ENCODE data around the gene NMNAT2. TPM values are rescaled to one million over a fixed set of nuclear protein-coding genes. Genes with fewer than 3 reads are reported as not detected.

NMNAT2 gene
- total RNA-seq, 2 experiments from 2014 or later, result not detected

DNA sequence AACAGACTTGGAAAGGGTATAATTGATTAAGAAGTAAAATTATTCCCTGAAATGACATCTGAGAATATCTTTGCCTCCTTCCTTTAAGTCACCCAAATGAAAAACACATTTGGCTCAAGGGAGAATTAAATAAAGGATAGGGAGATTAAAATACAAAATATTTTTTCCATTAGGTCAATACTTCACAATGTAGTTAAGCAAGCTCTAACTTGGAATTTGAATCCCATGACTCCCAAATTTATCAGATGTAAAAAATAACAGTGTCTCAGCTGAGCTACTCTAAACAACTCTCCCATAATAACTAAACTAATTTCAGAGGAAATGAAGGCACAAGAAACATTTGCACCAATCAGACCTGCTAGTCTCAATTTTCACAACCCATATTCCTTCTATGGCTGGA is 6.5 kb upstream of the NMNAT2 start:
- H4K20me1 ChIP-seq (ENCODE audit: insufficient read depth, low read length), result no peaks in the 10 kb centered on the region
- no peaks in the 10 kb centered on the region for H3K4me1 ChIP-seq (ENCODE audit: insufficient read depth, low read length, poor library complexity, severe bottlenecking)
- H3K9me3 ChIP-seq (ENCODE audit: low read length), result no peaks in the 10 kb centered on the region
- intact Hi-C loops (cut with micrococcal nuclease; ENCODE audit: unreplicated experiment), result no loop called here
- H3K36me3 ChIP-seq (ENCODE audit: insufficient read depth, low read length), result no peaks in the 10 kb centered on the region
- no peak overlapping the region for H3K4me3 ChIP-seq (ENCODE audit: low read depth, low read length, poor library complexity, severe bottlenecking)
- no peaks in the 10 kb centered on the region for H3K79me2 ChIP-seq (ENCODE audit: insufficient read depth, low read depth, low read length)
- ChIA-PET POLR2A (interaction anchor here (1.3 to 1.4 kb wide), 2 partner anchors 10 to 16 kb away, joined by 3 read pairs; no protein-coding TSS in a partner anchor), CTCF (ENCODE audit: unreplicated experiment) (no interaction called here)
- no peak overlapping the region for H3K27ac ChIP-seq (ENCODE audit: low read depth, low read length, poor library complexity, severe bottlenecking)
- no peak for DNase-seq (ENCODE audit: low spot score)
- TF ChIP-seq, protein P1, sequence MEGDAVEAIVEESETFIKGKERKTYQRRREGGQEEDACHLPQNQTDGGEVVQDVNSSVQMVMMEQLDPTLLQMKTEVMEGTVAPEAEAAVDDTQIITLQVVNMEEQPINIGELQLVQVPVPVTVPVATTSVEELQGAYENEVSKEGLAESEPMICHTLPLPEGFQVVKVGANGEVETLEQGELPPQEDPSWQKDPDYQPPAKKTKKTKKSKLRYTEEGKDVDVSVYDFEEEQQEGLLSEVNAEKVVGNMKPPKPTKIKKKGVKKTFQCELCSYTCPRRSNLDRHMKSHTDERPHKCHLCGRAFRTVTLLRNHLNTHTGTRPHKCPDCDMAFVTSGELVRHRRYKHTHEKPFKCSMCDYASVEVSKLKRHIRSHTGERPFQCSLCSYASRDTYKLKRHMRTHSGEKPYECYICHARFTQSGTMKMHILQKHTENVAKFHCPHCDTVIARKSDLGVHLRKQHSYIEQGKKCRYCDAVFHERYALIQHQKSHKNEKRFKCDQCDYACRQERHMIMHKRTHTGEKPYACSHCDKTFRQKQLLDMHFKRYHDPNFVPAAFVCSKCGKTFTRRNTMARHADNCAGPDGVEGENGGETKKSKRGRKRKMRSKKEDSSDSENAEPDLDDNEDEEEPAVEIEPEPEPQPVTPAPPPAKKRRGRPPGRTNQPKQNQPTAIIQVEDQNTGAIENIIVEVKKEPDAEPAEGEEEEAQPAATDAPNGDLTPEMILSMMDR (conservative IDR thresholded peaks at IDR 0.05; ENCODE audit: low read length), result no peak
- TF ChIP-seq EZH2phosphoT487 (IDR thresholded peaks at IDR 0.05; ENCODE audit: borderline replicate concordance, low read depth, low read length), result no peak
- H2AFZ ChIP-seq (ENCODE audit: low read length), result no peak overlapping the region
- H3K9me2 ChIP-seq (ENCODE audit: insufficient read depth, low read length), result 0 out of 2 replicates have a peak, but pooled peaks cover 5% of the 10 kb centered on the region
- H3K4me2 ChIP-seq (ENCODE audit: low read length), result no peak overlapping the region
- no TSS peak for BruUV-seq (replicated peaks)

DNA sequence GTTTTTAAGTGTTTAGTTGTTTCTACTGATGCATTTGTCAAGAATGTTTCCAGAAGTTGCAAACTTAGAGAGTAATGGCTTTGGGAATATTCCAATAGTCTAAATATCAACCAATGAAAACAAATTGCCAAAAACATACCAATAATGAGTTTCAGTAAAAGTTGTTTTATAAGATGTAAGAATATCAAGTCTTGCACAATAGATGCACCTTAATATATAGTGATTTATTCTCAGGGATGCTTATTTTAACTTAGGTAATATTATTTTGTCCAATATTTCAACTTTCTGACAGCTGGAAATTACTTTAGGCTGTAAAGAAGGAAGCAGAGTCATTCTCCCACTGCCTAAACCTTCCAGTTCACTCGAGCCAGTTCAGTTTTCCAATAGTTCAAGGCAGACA is 5.4 kb upstream of the NMNAT2 start:
- H3K4me2 ChIP-seq (ENCODE audit: low read length), result no peak overlapping the region
- BruUV-seq (replicated peaks), result no TSS peak
- POLR2A ChIA-PET, result interaction anchor here (1.4 kb wide), 1 partner anchor 17 kb away, joined by 3 read pairs; no protein-coding TSS in a partner anchor

DNA sequence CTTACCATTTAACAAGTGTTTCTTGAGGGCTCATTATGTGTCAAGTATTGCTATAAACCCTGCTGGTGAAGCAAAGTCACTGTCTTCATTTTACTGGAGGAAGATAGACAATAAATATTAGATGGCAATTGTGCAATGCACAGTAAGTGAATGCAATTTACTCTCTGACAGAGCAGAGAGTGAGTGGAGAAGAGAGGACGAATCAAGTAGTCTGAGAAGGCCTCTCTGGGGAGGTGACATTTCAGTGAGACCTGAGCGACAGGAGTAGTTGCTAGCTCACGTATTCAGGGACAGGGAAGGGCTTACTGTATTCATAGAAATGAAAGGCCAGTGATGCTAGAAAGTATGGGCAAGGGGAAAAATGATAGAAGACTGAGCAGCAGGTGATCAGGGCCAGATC is 1.2 kb upstream of the NMNAT2 start:
- intact Hi-C loops (cut with micrococcal nuclease; ENCODE audit: unreplicated experiment), result no loop called here
- Histone ChIP-seq H3K36me3 (ENCODE audit: insufficient read depth, low read length) (no peaks in the 10 kb centered on the region), H3K9me2 (ENCODE audit: insufficient read depth, low read length) (0 out of 2 replicates have a peak, but pooled peaks cover 5% of the 10 kb centered on the region), H3K4me2 (ENCODE audit: low read length) (no peak overlapping the region), H3K27ac (ENCODE audit: low read depth, low read length, poor library complexity, severe bottlenecking) (no peak overlapping the region), H3K4me1 (ENCODE audit: insufficient read depth, low read length, poor library complexity, severe bottlenecking) (no peaks in the 10 kb centered on the region), H3K4me3 (ENCODE audit: low read depth, low read length, poor library complexity, severe bottlenecking) (no peak overlapping the region), H3K79me2 (ENCODE audit: insufficient read depth, low read depth, low read length) (no peaks in the 10 kb centered on the region), H2AFZ (ENCODE audit: low read length) (no peak overlapping the region), H4K20me1 (ENCODE audit: insufficient read depth, low read length) (no peaks in the 10 kb centered on the region), H3K9me3 (ENCODE audit: low read length) (no peaks in the 10 kb centered on the region)
- ChIA-PET CTCF (ENCODE audit: unreplicated experiment) (no interaction called here), POLR2A (no interaction called here)
- no TSS peak for BruUV-seq (replicated peaks)
- DNase-seq (ENCODE audit: low spot score), result no peak
- TF ChIP-seq, protein P1 (conservative IDR thresholded peaks at IDR 0.05; ENCODE audit: low read length), result no peak
- TF ChIP-seq EZH2phosphoT487 (IDR thresholded peaks at IDR 0.05; ENCODE audit: borderline replicate concordance, low read depth, low read length), result no peak

More for the DNA sequence above, 5.4 kb upstream of the NMNAT2 start:
- intact Hi-C loops (cut with micrococcal nuclease; ENCODE audit: unreplicated experiment), result no loop called here
- CTCF ChIA-PET (ENCODE audit: unreplicated experiment), result no interaction called here
- H2AFZ ChIP-seq (ENCODE audit: low read length), result no peak overlapping the region
- TF ChIP-seq, protein P1 (conservative IDR thresholded peaks at IDR 0.05; ENCODE audit: low read length), result no peak
- no peak for TF ChIP-seq EZH2phosphoT487 (IDR thresholded peaks at IDR 0.05; ENCODE audit: borderline replicate concordance, low read depth, low read length)
- no peaks in the 10 kb centered on the region for H4K20me1 ChIP-seq (ENCODE audit: insufficient read depth, low read length)
- no peak for DNase-seq (ENCODE audit: low spot score)
- H3K9me3 ChIP-seq (ENCODE audit: low read length), result no peaks in the 10 kb centered on the region
- H3K27ac ChIP-seq (ENCODE audit: low read depth, low read length, poor library complexity, severe bottlenecking), result no peak overlapping the region
- no peaks in the 10 kb centered on the region for H3K4me1 ChIP-seq (ENCODE audit: insufficient read depth, low read length, poor library complexity, severe bottlenecking)
- no peaks in the 10 kb centered on the region for H3K79me2 ChIP-seq (ENCODE audit: insufficient read depth, low read depth, low read length)
- 0 out of 2 replicates have a peak, but pooled peaks cover 5% of the 10 kb centered on the region for H3K9me2 ChIP-seq (ENCODE audit: insufficient read depth, low read length)
- no peaks in the 10 kb centered on the region for H3K36me3 ChIP-seq (ENCODE audit: insufficient read depth, low read length)
- H3K4me3 ChIP-seq (ENCODE audit: low read depth, low read length, poor library complexity, severe bottlenecking), result no peak overlapping the region

Data from OCI-LY7 (cell line).